Keratinocyte (primary cell): ENCODE results near the gene WRAP73. TPM values are rescaled to one million over a fixed set of nuclear protein-coding genes. Genes with fewer than 3 reads are reported as not detected.

Experiments
- DNase-seq: peaks from one replicate; pipeline ENCODE4 v3.0.0-alpha.2; 2011; ENCODE audit warnings: low read depth, missing footprints, low spot score
- FAIRE-seq: peaks from 2 replicates; lab custom pipeline; 2011; peaks lifted over from hg19 to GRCh38; lab: Jason Lieb, UNC
- H2AFZ ChIP-seq: 2 replicates; pipeline ENCODE4 v1.6.0; 2012; ENCODE audit warnings: low read length, control low read depth, inconsistent platforms; ENCODE audit not compliant: control insufficient read depth
- H3K27ac ChIP-seq: 2 replicates; pipeline ENCODE4 v1.5.1; 2011; ENCODE audit warnings: low read length; ENCODE audit not compliant: control insufficient read depth, insufficient read depth
- H3K27me3 ChIP-seq: 3 replicates; pipeline ENCODE4 v1.6.0; 2011; ENCODE audit warnings: low read length; ENCODE audit not compliant: control insufficient read depth, insufficient read depth; ENCODE audit errors: extremely low read depth
- H3K36me3 ChIP-seq, 2 experiments: 2 replicates in 1 of 2; 3 replicates in 1 of 2; pipeline ENCODE4 v1.5.1; 2011; ENCODE audit warnings: low read length in 2 of 2, mild to moderate bottlenecking in 1 of 2; ENCODE audit not compliant: control insufficient read depth in 2 of 2, insufficient read depth in 2 of 2; ENCODE audit errors: extremely low read depth in 1 of 2
- H3K4me1 ChIP-seq: 3 replicates; pipeline ENCODE4 v1.5.1; 2011; ENCODE audit warnings: low read length; ENCODE audit not compliant: control insufficient read depth, insufficient read depth; ENCODE audit errors: extremely low read depth
- H3K4me2 ChIP-seq: 3 replicates; pipeline ENCODE4 v1.6.0; 2011; ENCODE audit warnings: low read depth, low read length; ENCODE audit not compliant: control insufficient read depth, insufficient read depth; ENCODE audit errors: extremely low read depth
- H3K4me3 ChIP-seq, 3 experiments: fragments of 200-600 bp in 1 of 3; sonication (generic) in 1 of 3; 2 replicates in 2 of 3; 3 replicates in 1 of 3; pipeline ENCODE4 v1.5.1; 2011 to 2016; ENCODE audit warnings: low read length in 3 of 3, mild to moderate bottlenecking in 3 of 3, control low read depth in 2 of 3, inconsistent platforms in 1 of 3, low read depth in 1 of 3, mixed read lengths in 1 of 3, mixed run types in 1 of 3, moderate library complexity in 1 of 3; ENCODE audit not compliant: control insufficient read depth in 2 of 3, insufficient read depth in 2 of 3; ENCODE audit errors: extremely low read depth in 1 of 3
- H3K79me2 ChIP-seq: 2 replicates; pipeline ENCODE4 v1.6.0; 2012; ENCODE audit warnings: low read length; ENCODE audit not compliant: control insufficient read depth, insufficient read depth
- H3K9ac ChIP-seq: 3 replicates; pipeline ENCODE4 v1.6.0; 2011; ENCODE audit warnings: low read length; ENCODE audit not compliant: control insufficient read depth, insufficient read depth; ENCODE audit errors: extremely low read depth
- H3K9me1 ChIP-seq: 3 replicates; pipeline ENCODE4 v1.6.0; 2011; ENCODE audit warnings: low read length; ENCODE audit not compliant: control insufficient read depth, insufficient read depth; ENCODE audit errors: extremely low read depth
- H3K9me3 ChIP-seq: 2 replicates; pipeline ENCODE4 v1.5.1; 2012; ENCODE audit warnings: low read depth, low read length; ENCODE audit not compliant: control insufficient read depth
- H4K20me1 ChIP-seq: 3 replicates; pipeline ENCODE4 v1.6.0; 2011; ENCODE audit warnings: low read length; ENCODE audit not compliant: control insufficient read depth, insufficient read depth; ENCODE audit errors: extremely low read depth
- EZH2 ChIP-seq: IDR thresholded peaks from one replicate; pipeline ENCODE4 v1.6.1; 2012; ENCODE audit warnings: inconsistent platforms, mild to moderate bottlenecking, low read length, moderate library complexity
- dilution Hi-C: fragments of 300-500 bp; cut with MboI; formaldehyde crosslinking; loops from one replicate; pipeline ENCODE4 v1.7.0; 2020; ENCODE audit warnings: low sequenced_read_pairs; ENCODE audit not compliant: extremely low pct_ligation_motif_present
- polyA plus RNA-seq, 5 experiments: library from polyadenylated mRNA; depleted of rRNA in 3 of 5; stranded (reverse) in 3 of 5; stranded (forward) in 1 of 5; unstranded in 1 of 5; fragments of >200 nt; gene quantifications; 1 replicate in 1 of 5; 2 replicates in 3 of 5; 3 replicates in 1 of 5; pipeline versions ENCODE4 v1.2.1 to v1.2.3, GENCODE V29; 2011 to 2012; ENCODE audit warnings: missing spikeins in 2 of 5, low read depth in 1 of 5, low replicate concordance in 1 of 5
- TF ChIP-seq, protein P1 (sequence below), 3 experiments: IDR thresholded peaks in 1 of 3; conservative IDR thresholded peaks in 1 of 3; optimal IDR thresholded peaks in 1 of 3; 2 replicates in 2 of 3; 3 replicates in 1 of 3; pipeline versions ENCODE3 to v1.5.1; 2011; ENCODE audit warnings: low read length in 3 of 3, mild to moderate bottlenecking in 3 of 3, moderate library complexity in 2 of 3, control low read depth in 1 of 3, inconsistent platforms in 1 of 3; ENCODE audit not compliant: insufficient read depth in 2 of 3; ENCODE audit errors: extremely low read depth in 1 of 3

Gene WRAP73
- polyA plus RNA-seq, 1 donor (not counting 4 experiments of a cell fraction or from before 2014, with no cell fraction given): 18.9 TPM

DNA sequence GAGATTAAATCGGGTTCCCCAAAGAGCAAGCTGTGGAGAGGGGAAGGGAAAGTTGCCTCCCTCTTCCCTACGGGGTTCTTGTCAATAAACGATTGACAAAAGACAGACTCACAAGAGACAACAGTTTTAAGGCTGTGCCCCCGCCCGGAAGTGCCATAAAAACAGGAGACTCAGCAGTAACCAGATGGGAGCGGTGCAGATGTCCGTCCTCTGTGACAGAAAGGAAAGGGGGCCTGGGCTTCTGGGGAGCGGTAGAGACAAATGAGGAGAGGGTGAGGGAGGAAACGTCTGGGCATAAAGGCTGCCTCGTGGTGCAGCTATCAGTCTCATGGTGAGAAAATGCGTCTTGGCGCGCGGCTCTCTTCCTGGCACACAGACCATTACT is 8.3 kb upstream of the WRAP73 start:
- Histone ChIP-seq H4K20me1 (no peaks in the 10 kb centered on the region), H3K36me3 (no peaks in the 10 kb centered on the region), H3K4me1 (no peaks in the 10 kb centered on the region), H3K4me3 (no peak overlapping the region), H3K27me3 (peaks cover 29% of the 10 kb centered on the region), H3K9me3 (no peaks in the 10 kb centered on the region), H3K27ac (no peak overlapping the region), H3K9ac (no peak overlapping the region), H3K4me2 (no peak overlapping the region), H3K9me1 (no peaks in the 10 kb centered on the region), H3K79me2 (no peaks in the 10 kb centered on the region), H2AFZ (no peak overlapping the region)
- dilution Hi-C loops: no loop called here
- TF ChIP-seq, protein P1, sequence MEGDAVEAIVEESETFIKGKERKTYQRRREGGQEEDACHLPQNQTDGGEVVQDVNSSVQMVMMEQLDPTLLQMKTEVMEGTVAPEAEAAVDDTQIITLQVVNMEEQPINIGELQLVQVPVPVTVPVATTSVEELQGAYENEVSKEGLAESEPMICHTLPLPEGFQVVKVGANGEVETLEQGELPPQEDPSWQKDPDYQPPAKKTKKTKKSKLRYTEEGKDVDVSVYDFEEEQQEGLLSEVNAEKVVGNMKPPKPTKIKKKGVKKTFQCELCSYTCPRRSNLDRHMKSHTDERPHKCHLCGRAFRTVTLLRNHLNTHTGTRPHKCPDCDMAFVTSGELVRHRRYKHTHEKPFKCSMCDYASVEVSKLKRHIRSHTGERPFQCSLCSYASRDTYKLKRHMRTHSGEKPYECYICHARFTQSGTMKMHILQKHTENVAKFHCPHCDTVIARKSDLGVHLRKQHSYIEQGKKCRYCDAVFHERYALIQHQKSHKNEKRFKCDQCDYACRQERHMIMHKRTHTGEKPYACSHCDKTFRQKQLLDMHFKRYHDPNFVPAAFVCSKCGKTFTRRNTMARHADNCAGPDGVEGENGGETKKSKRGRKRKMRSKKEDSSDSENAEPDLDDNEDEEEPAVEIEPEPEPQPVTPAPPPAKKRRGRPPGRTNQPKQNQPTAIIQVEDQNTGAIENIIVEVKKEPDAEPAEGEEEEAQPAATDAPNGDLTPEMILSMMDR (optimal IDR thresholded peaks at IDR 0.05 in 1 of 3, IDR thresholded peaks at IDR 0.05 in 1 of 3, conservative IDR thresholded peaks at IDR 0.05 in 1 of 3; ENCODE audit: extremely low read depth in 1 of 3, insufficient read depth in 2 of 3, low read length in 3 of 3): no peak
- TF ChIP-seq EZH2: no peak
- DNase-seq (no peak), FAIRE-seq (no peak)

DNA sequence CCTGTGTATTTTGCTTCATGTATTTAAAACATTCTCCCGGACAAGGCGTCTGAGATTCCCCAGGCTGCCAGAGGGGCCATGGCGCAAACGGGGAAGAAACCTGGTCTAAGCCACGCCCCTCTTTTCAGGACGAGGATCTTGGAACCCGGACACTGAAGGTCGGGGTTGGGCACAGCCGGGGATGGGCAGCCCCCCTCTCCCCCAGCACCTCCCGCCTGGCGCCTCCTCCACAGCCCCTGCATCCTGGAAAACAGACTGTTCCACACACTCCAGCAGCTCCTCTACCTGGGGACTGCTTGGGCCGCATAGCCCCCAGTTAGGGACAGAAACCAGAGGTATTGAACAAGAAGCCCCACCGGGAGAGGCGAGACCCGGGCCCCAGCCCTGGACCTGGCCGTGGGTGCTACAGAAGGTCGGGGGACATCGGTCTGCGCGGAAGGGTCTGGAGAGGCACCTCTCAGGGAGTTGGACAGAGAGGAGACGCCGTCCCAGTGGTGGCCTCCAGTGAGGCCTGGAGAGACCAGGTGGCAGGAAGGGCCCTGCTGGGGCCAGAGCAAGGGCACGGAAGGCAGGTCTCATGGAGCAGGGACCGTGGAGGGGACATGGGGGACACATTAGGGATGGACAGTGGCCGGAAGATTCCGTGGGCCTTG is 7.8 kb upstream of the WRAP73 start:
- dilution Hi-C loops: no loop called here
- no peaks in the 10 kb centered on the region for H3K79me2 ChIP-seq
- H3K4me2 ChIP-seq: no peak overlapping the region
- H3K9ac ChIP-seq: no peak overlapping the region
- H3K9me1 ChIP-seq: no peaks in the 10 kb centered on the region
- no peak overlapping the region for H2AFZ ChIP-seq
- H3K4me3 ChIP-seq: no peak overlapping the region
- FAIRE-seq: no peak
- H3K27ac ChIP-seq: no peak overlapping the region
- H3K27me3 ChIP-seq: peaks cover 34% of the 10 kb centered on the region
- no peaks in the 10 kb centered on the region for H3K9me3 ChIP-seq
- H4K20me1 ChIP-seq: no peaks in the 10 kb centered on the region
- TF ChIP-seq, protein P1 (optimal IDR thresholded peaks at IDR 0.05 in 1 of 3, IDR thresholded peaks at IDR 0.05 in 1 of 3, conservative IDR thresholded peaks at IDR 0.05 in 1 of 3; ENCODE audit: extremely low read depth in 1 of 3, insufficient read depth in 2 of 3, low read length in 3 of 3): no peak
- TF ChIP-seq EZH2: no peak
- no peak for DNase-seq
- H3K36me3 ChIP-seq: no peaks in the 10 kb centered on the region
- no peaks in the 10 kb centered on the region for H3K4me1 ChIP-seq
